Measurements from ENCODE around the gene NSMCE1.

NSMCE1 gene

DNA sequence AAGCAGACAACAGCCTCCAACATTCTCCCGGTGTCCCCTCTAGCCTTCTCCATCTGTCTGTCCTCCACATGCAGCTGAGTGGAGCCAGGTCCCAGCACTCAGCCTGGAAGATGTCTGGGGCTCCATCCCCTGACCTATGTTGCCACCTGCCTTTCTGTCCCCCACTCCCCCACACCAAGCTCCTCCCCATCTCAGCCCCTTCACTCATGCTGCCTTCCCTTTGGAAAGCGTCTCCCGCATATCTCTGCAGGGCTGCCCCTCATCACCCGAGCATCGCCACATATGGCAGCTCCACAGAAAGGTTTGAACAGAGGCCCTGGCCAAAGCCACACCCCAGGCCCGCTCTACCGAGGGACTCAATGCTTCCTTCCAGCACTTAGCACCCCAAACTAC is 24.2 kb downstream of the NSMCE1 start:
- DNase-seq (ENCODE audit: low read depth in 2 of 2) = no peak

DNA sequence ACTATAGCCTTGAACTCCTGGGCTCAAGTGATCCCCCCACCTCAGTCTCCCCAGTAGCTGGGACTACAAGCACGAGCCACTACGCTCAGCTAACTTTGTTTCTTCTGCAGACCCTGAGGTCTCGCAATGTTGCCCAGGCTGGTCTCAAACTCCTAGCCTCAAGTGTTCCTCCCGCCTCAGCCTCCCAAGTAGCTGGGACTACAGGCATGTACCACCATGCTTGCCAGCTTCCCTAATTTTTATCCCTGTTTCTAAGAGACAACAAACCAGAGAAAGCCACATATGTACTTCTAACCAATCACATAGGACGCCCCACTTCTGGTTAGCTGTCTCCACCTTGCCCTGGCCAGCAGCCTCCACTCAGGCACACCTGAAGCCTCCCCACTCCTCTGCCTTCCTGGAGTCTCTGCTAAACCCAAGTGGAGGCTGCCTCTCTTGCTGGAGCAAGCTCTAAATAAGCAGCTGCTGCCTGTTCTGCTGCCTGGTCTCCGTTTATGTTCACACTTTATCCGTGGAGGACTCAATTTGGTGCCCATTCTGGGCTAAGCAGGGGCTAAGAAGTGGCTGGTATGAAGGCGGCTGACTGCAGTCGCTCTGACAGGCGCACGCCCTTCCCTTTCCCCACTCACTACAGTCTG is 24.7 kb downstream of the NSMCE1 start:
- no peak for DNase-seq (ENCODE audit: low read depth in 2 of 2)

DNA sequence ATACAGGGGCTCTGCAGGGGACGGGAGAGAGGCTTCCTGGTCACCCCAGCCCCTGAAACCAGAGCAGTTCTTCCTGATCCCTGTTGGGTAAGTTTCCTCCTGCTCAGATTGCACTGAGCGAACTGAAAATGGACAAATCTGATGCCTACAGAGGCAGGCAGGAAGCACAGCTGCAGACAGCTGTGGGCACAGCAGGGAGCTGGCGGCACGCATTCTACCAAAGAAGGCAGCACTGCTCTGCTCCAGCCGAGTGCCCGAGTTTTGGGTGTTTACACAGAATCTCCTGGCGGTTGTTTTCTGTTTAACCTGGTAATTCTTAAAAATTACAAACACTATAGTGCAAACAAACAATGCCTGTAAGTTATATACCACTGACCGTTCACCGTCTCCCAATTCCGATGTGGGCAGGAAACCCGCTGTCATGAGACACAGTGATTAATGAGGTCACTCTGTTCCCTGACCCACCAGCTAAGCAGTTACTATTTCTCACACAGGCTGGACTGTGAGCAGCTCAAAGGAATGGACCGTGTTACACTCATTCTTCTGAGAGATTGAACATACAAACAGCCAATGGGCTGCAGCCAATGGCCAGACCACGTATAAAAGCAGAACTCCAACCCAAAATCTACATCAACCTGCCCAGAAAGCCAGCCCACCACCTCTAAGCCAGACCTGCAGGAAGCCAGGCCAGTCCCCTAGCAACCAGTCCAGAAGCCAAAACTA is 25.5 kb downstream of the NSMCE1 start:
- DNase-seq (ENCODE audit: low read depth in 2 of 2) = no peak

DNA sequence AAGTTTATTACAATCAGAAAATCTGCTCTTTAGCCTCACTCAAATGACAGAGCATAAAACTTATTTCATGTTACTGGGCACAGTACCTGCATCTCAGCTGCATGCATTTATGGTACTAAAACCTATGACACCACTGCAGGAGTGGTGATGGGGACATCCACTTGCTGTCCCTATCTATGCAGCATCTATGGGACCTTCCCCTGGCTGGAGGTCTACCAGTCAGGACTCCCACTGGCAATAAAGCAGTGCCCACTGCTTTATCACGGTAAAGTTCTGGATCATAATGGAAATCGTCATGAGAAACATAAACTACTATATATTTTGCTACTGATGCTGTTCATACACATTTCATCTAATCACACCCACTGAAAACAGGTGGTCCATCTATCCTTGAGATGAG is 26.2 kb downstream of the NSMCE1 start:
- DNase-seq (ENCODE audit: low read depth in 2 of 2) = no peak

DNA sequence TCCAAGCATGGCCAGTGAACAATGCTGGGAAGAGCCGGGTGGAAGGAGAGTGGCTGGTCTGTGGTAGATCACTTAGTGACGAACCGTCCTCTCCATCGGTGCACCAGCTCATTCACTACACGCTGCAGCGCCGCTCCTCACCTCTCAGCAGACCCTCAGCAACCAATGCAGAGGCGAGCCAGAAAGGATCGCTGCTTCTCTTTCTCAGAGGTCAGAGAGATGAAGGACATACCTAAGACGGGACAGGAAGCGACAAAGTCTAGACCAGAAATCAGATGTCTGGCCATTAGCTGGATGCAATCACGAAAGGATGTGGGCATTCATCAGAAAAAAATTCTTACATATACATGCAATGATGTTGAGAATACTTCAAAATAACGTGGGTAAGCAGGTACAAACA is 26.9 kb downstream of the NSMCE1 start:
- DNase-seq (ENCODE audit: low read depth in 2 of 2) = no peak

DNA sequence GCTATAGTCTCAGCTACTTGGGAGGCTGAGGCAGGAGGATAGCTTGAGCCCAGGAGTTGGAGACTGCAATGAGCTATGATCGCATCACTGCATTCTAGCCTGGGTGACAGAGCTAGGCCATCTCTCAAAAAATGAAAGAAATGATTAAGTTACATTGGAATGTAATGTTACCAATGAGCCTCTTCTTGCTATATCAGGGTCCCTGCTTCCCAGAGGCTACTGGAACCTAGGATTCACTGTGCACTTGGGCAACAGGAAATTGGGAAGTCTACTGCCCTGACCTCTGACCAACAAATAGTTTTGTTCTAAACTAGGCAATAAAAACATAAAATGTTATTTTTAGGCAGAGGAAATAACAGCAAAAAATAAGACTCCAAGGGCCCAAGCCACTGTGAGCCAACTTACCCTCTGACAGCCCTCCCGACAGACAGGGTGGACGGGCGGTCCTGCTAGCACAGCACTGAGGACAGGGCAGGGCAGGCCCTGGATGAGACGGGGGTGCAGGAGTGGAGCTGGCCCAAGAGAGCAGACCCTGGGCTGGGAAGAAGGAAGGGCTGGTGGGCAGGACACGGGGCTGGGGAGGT is 27.5 kb downstream of the NSMCE1 start:
- DNase-seq (ENCODE audit: low read depth in 2 of 2) = no peak

DNA sequence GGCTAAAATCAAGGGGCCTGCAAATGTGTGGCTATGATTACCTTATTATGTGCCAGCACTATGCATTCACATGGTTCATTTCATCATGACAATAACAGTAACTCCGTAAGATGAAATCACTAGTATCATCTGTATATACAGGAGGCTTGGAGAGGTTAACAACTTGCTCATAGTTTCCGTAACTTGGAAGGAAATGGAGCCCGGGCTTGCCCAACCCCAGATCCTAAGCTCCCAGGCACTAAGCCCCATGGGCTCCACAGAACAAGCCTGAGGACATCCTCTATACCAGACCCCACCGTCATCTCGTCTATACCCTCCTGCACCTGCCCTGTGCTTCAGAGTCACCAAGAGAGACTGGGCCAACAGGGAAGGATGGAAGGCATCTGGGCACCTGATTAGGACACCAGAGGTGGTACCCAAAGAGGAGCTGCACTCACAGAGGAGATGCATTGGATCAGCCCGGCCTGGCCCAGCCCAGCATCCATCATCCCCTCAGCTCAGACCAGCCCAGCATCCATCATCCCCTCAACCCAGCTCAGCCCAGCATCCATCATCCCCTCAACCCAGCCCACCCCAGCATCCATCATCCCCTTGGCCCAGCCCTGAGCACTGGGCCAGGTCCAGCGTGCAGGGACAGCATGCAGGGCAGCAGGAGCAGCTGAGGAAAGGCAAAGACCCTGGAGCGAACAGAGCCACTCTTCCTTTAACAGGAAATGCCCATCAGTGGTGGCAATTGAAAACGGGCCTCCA is 28.5 kb downstream of the NSMCE1 start:
- DNase-seq (ENCODE audit: low read depth in 2 of 2) = no peak

DNA sequence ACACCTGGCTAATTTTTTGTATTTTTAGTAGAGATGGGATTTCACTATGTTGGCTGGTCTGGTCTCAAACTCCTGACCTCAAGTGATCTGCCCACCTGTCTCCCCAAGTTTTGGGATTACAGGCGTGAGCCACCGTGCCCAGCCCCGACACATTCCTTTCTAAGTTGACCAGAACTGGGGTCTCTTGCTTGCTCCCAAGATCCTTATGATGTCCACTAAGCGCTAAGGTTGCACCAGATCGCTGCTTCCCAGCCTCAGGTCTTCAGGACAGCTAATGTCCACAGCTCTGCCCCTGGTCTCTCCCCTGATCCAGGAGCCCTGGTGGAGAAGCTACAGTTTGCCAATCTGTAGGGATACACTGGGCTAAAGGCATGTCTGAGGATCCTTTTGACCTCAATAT is 29.5 kb downstream of the NSMCE1 start:
- no peak for DNase-seq (ENCODE audit: low read depth in 2 of 2)

DNA sequence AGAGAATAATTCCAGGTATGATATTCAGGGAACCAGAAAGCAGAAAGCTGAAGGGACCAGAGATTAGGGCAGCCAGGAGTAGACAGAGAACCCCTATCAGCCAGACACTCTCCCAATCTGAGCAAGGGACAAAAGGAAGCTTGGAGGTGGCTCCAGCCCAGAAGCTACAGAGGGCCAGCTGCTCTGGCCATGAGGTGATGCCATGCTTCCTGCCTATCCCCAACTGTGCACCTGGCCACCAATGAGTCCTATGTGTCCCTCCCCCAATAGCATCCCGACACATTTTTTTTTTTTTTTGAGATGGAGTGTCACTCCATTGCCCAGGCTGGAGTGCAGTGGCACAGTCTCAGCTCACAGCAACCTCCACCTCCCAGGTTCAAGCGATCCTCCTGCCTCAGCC is 30.0 kb downstream of the NSMCE1 start:
- no peak for DNase-seq (ENCODE audit: low read depth in 2 of 2)

DNA sequence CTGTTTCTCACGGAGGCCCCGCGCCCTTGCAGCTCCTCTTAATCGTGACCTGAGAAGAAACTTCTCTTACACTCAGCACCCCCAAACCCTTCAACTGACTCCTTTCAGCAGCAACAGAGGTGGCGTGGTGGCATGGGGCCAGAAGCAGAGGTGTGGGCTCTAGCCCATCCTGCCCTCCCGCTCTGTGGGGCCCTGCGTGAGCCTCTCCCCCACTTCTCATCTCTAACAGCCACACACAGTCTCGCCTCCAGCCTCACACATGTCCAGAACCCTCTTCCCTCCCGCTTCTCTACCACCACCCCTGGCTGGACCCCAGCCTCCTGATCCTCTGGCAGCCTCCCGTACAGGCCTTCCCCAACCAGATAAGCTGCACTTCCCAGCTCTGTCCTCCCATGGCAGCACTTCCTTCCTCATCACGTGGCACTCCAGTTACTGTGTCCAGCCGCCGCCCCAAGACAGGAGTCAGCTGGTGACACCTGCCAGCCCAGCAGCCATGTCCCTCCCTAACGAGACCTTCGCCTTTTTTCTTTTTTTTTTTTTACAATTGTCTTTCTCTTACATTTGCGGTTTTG is 30.5 kb downstream of the NSMCE1 start:
- no peak for DNase-seq (ENCODE audit: low read depth in 2 of 2)

DNA sequence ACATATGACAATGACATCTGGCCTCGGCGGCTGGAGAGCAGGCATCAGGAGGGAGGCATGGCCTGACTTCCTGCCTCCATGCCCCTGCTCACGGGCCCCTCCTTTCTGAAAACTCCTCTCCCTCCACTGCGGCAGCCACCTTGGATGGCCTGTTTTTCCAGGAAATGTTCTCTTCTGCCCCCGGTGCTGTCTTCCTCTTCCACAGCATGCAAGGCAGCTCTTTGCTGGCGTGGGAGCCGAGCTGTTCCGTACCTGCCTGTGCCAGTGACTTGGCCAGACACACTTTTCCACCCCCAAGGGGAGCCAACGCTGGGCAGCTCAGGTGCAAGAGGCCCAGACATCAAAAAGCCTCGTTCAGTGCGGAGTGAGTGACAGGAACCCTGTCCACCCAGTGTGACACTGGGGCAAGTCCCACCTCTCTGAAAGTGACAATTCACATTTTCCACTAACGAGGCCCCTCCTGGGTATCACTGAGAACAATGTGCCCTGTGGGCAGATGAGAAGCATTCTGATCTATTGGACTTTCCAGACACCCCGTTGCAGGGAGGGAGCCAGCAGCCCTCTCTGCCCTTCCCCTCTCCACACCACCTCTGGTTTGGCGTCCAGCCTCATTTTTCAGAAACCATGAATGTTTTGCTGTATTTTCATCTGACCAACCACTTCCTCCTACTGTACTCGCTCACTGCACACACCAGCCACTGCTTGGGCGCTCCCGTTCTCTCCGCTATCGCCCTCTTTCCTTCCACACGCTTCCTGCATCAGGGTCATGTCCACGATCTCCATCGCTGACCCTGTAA is 31.2 kb downstream of the NSMCE1 start:
- DNase-seq (ENCODE audit: low read depth in 2 of 2) = peak; percentile 45 to 58

DNA sequence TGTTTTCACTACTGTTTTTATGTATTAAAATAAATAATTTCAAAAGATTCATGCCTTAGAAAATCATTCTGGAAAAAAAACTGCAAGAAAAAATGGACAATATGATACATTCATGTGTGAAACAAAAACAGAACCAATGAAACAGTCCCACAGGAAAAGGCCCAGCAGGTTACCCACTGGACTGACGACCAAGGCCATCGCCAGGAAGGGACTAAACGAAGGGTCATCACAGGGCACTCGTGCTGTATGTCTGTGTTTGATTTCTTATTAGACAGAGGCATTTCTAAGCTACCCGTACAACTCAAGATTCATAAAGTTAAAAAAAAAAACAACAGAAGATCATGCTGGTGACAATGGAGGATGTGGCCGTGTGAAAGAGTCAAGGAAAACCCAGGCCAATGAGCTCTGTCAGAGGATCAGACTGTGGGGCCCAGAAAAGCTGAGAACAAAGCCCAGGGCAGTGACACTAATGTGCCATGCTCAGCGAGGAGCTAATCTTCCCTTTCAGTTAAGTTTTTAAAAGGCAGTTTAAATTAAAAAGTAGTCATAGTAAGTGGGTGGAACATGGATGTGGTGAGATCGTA is 31.8 kb downstream of the NSMCE1 start:
- no peak for DNase-seq (ENCODE audit: low read depth in 2 of 2)

DNA sequence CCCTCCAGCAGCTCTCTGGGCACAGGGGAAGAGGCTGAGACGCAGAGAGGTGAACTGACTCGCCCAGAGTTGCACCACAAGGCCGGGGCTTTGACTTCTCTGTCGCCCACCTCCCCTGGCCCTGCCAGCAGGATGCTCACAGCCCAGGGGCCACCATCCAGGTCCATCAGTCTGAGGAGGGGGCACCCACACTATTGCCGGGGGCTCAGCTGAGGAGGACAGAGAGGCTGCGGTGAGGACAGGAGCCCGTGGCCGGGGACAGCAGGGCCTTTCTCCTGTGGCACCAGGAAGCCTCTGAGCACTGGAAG is 32.7 kb downstream of the NSMCE1 start:
- no peak for DNase-seq (ENCODE audit: low read depth in 2 of 2)

DNA sequence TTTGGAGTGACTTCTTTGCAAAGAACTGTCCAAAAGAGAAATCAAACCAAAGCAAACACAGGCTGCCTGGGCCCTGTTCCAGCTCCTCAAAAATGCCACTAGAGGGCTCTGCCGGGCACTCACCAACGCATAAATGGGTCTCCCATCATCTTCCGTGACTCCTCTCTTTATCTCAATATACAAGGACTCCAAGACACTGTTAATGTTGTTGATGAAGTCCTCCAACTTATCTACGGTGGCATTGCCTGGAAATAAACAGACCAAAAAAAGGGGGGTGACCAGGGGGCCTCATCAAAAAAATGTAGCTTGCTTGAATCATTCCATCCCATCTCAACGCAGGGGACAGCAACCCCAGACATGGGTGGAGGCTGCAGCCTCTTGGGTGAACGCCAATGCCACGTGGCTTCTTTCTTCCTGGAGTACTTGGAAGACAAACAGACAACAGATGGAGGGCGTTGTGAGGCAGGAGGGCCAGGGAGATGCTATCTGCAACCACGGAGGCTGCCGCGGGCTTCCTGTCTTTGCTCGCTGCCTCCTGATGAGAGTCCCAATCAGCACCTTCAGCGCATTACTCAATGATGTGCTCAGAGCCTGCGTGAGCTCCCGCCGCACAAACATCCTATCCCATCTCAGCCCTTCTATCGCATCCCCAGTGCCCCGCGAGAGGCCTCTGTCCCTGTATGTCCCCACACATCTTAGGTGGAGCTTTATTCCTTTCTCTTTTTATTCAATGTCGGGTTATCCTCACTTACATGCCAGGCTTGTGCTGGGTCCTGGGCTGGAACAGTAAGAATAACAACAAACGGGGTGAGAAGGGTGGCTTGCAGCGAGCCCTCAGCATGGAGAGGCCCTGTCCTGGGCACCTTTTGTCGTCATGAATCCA is 33.3 kb downstream of the NSMCE1 start:
- DNase-seq (ENCODE audit: low read depth in 2 of 2) = peak; percentile 72 to 76

DNA sequence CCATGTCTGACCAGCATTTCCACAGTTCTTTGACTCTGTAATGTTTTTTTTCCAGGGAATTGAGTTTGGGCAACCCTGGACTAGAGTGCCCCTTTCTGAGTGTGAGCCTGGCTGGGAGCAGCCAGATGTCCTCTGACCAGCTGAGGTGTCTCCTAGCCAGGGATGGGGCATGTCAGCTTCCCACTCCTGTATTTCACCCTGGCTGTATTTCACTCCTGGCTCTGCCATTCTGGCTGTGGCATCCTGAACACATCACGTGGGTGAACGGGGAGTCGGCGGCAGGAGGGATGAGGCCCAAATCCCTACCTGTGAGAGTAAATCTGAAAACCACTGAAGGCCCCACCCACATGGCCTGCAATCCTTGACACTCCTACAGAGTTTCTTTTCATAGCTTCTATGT is 34.0 kb downstream of the NSMCE1 start:
- DNase-seq (ENCODE audit: low read depth in 2 of 2) = no peak

DNA sequence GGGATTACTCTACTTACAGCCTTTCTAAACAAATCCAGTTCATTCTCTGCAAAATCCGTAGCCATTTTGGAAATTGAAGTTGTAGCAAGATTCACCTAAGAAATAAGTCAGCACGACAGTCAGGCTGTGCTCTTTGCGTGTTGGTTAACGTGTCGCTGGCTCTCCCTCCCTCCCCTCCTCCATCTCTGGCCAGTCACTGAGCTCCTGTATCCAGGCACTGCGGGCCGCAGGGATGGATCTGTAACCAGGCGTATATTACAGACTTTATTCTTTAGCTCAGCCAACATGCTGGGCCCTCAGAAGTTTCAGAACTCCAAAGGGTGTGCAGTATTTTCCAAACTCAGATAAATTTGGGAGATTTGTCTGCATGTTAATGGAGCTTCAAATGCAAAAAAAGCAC is 34.4 kb downstream of the NSMCE1 start:
- DNase-seq (ENCODE audit: low read depth in 2 of 2) = no peak

DNA sequence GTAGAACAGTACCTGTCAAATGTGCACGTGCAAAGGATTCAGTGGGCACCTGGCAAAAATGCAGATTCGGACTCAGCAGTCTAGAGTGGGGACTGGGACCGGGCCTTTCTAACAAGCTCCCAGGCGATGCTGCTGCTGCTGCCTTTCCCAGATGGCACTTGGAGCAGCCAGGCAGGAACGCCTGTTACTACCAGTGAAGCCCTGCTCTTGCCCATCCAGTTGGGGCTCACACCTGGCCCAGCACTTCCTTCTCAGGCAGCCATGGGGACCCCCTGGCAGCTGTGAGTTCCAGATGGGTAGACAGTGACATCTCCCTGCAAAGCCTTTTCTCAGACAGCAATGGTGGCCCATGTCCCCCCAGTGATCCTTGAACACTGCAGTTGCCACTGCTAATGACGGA is 34.8 kb downstream of the NSMCE1 start:
- DNase-seq (ENCODE audit: low read depth in 2 of 2) = no peak

DNA sequence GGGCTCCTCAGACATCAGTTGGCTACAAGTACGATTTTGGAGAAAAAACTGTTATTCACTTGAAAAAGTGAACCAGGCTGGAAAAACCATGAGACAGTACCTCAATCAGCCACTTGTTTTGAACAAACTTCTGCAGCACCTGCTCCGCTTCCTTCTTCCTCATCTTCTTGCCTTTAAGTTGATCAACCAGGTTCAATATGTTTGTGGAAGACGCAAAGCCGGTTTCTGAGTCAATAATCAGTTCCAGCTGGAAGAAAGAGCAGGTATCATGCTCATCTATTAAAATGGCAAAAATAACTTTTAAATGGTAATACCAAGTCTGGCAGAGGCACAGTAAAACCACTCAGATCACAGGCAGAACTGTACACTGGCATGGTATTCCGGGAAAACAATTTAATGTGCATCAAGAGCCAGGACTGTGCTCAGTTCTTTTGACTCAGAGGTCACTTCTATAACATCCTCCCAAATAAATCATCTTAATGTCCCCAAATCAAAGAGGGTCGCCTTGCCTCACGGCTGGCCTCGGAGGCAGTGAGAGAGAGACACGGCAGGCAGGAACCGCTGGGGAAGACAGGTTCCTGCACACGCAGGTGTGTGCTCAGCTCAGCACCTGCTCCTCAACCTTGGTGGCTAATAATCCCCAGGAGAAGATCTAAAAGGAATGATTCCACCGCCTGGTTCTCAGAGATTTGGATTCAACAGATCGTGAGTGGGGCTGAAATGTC is 35.5 kb downstream of the NSMCE1 start:
- DNase-seq (ENCODE audit: low read depth in 2 of 2) = no peak

DNA sequence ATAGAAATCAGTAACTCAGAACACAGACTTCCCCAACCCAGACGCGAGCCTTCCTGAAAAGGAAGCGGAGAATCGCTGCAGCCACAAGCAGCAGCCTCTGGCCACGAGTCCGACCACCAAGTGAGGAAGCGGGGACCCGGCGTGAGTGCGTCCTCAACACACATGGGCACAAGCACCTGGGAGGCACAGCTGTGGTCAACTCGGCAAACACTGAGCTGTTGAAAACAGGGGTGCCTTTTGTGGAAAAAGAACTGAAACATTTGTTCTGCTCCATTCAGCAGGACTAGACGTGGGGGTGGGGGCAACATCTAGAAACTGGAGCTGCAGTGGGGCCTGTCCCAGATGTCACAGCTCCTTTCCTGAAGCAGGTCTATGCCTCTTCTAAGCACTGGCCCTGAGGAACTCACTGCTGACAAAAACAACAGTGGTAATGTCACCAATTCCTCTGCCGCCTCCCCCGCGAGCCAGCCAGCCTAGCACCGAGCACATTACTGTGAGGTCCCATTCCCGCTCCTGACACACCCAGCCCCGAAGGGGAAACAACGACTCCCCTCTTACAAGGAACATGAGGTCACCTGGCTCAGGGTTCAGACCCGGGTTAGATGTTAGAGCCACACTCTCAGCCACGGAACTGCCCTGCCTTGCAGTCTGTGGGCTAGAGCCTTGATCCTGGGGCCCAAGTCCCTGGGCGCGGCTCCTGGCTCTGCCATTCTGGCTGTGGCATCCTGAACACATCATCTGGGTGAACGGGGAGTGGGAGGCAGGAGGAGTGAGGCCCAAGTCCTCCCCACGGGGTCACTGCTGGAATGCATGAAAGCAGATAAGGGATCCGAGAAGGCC is 36.3 kb downstream of the NSMCE1 start:
- no peak for DNase-seq (ENCODE audit: low read depth in 2 of 2)
